Activated gamma-delta T cell treated with Interleukin-2 at 50 U/mL for 16 hours (primary cell): Measurements from ENCODE around the gene KIAA1755.

Experiments
- DNase-seq: peaks from one replicate; pipeline ENCODE4 v3.0.0-alpha.2; 2020

Gene KIAA1755

GRCh38 chr20:38198238-38198861, 62.2 kb downstream of the KIAA1755 start:
- no peak for DNase-seq

- no peak for DNase-seq
These were observed 62.9 kb downstream of the KIAA1755 start for GRCh38 chr20:38197619-38198018.

- no peak for DNase-seq
These were observed 63.3 kb downstream of the KIAA1755 start for GRCh38 chr20:38197217-38197616.

GRCh38 chr20:38196592-38196991, 63.9 kb downstream of the KIAA1755 start:
- no peak for DNase-seq

- DNase-seq, result no peak
These were observed 64.5 kb downstream of the KIAA1755 start for GRCh38 chr20:38196076-38196475.

GRCh38 chr20:38195521-38195920, 65.0 kb downstream of the KIAA1755 start:
- DNase-seq, result no peak

- DNase-seq, result no peak
These were observed 65.5 kb downstream of the KIAA1755 start for GRCh38 chr20:38194971-38195504.

- DNase-seq, result no peak
These were observed 66.9 kb downstream of the KIAA1755 start for GRCh38 chr20:38193586-38194105.

- DNase-seq, result no peak
These were observed 68.1 kb downstream of the KIAA1755 start for GRCh38 chr20:38192323-38192885.

GRCh38 chr20:38191654-38192053, 68.9 kb downstream of the KIAA1755 start:
- no peak for DNase-seq

GRCh38 chr20:38190936-38191371, 69.6 kb downstream of the KIAA1755 start:
- DNase-seq, result no peak

GRCh38 chr20:38190166-38190565, 70.4 kb downstream of the KIAA1755 start:
- DNase-seq, result no peak

- no peak for DNase-seq
These were observed 73.0 kb downstream of the KIAA1755 start for GRCh38 chr20:38187517-38187916.

GRCh38 chr20:38186788-38187221, 73.7 kb downstream of the KIAA1755 start:
- no peak for DNase-seq

GRCh38 chr20:38184101-38184500, 76.4 kb downstream of the KIAA1755 start:
- DNase-seq, result no peak

- no peak for DNase-seq
These were observed 78.6 kb downstream of the KIAA1755 start for GRCh38 chr20:38181971-38182370.

- DNase-seq, result no peak
These were observed 79.2 kb downstream of the KIAA1755 start for GRCh38 chr20:38181207-38181801.

GRCh38 chr20:38180781-38181180, 79.8 kb downstream of the KIAA1755 start:
- DNase-seq, result no peak

GRCh38 chr20:38179846-38180245, 80.7 kb downstream of the KIAA1755 start:
- DNase-seq, result no peak

GRCh38 chr20:38178581-38178980, 82.0 kb downstream of the KIAA1755 start:
- no peak for DNase-seq

GRCh38 chr20:38178065-38178491, 82.5 kb downstream of the KIAA1755 start:
- no peak for DNase-seq

- DNase-seq, result no peak
These were observed 83.3 kb downstream of the KIAA1755 start for GRCh38 chr20:38177201-38177600.

GRCh38 chr20:38175304-38176180, 85.0 kb downstream of the KIAA1755 start:
- no peak for DNase-seq
